ENCODE results near the gene ARL4A.
"Not testable (repeated sequence)": the region's sequence is repeated elsewhere in the genome, so short reads cannot be mapped to it uniquely, and the experiment has no call there.

Gene ARL4A

DNA sequence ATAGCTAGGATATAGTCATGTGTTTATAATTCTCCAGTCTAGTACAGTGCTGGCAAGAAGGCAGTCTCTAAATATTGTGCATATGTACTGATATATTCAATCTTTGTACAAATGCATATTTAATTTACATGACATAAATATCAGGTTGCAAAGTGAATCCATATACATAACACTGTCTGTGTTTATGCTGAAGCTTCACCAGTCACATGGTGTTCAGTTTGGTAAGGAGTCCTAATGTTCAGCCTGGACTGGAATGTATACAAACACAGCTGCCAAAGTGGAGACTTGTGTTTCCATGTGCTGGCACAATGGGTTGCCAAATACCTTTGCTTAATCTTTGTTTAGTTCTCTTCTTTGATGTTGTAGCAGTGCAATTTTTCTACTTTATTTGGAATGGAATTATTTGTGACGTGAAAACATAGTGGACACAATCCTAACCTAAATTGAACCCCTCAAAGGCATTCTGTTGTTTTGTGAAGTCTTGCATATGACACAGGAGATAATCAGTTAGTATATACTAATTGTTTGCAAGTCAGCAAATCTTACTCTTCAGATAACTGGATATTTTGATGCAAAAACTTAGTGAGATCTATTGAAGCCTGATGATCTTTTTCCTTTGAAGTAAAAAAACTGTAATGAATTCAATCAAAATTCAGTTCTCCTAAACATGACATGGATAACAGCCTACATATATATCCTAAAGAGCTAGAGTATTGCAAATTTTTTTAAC is 17.3 kb upstream of the ARL4A start:
- no peak overlapping the region for H3K4me3 ChIP-seq (ENCODE audit: low read length)
- H3K9me3 ChIP-seq (ENCODE audit: insufficient read depth, low read length): no peaks in the 10 kb centered on the region
- no peak overlapping the region for H2AFZ ChIP-seq (ENCODE audit: low read depth, low read length)
- H3K4me2 ChIP-seq (ENCODE audit: low read length): no peak overlapping the region
- no peak overlapping the region for H3K27ac ChIP-seq (ENCODE audit: low read length)
- H3K36me3 ChIP-seq (replicated peaks; ENCODE audit: low read depth, low read length): no peaks in the 10 kb centered on the region
- H3K9ac ChIP-seq (ENCODE audit: low read length): no peak overlapping the region
- H4K20me1 ChIP-seq (ENCODE audit: insufficient read depth, low read length): no peaks in the 10 kb centered on the region
- no peak for TF ChIP-seq EZH2phosphoT487 (IDR thresholded peaks at IDR 0.05; ENCODE audit: low read depth)
- TF ChIP-seq, protein P1, sequence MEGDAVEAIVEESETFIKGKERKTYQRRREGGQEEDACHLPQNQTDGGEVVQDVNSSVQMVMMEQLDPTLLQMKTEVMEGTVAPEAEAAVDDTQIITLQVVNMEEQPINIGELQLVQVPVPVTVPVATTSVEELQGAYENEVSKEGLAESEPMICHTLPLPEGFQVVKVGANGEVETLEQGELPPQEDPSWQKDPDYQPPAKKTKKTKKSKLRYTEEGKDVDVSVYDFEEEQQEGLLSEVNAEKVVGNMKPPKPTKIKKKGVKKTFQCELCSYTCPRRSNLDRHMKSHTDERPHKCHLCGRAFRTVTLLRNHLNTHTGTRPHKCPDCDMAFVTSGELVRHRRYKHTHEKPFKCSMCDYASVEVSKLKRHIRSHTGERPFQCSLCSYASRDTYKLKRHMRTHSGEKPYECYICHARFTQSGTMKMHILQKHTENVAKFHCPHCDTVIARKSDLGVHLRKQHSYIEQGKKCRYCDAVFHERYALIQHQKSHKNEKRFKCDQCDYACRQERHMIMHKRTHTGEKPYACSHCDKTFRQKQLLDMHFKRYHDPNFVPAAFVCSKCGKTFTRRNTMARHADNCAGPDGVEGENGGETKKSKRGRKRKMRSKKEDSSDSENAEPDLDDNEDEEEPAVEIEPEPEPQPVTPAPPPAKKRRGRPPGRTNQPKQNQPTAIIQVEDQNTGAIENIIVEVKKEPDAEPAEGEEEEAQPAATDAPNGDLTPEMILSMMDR (IDR thresholded peaks at IDR 0.05; ENCODE audit: low read depth, low read length): no peak
- no peaks in the 10 kb centered on the region for H3K27me3 ChIP-seq (ENCODE audit: low read depth, low read length)
- H3K4me1 ChIP-seq (ENCODE audit: low read length): peaks cover 4% of the 10 kb centered on the region; the same call in 1 of the 2 replicates
- H3K79me2 ChIP-seq (ENCODE audit: low read length): no peaks in the 10 kb centered on the region

DNA sequence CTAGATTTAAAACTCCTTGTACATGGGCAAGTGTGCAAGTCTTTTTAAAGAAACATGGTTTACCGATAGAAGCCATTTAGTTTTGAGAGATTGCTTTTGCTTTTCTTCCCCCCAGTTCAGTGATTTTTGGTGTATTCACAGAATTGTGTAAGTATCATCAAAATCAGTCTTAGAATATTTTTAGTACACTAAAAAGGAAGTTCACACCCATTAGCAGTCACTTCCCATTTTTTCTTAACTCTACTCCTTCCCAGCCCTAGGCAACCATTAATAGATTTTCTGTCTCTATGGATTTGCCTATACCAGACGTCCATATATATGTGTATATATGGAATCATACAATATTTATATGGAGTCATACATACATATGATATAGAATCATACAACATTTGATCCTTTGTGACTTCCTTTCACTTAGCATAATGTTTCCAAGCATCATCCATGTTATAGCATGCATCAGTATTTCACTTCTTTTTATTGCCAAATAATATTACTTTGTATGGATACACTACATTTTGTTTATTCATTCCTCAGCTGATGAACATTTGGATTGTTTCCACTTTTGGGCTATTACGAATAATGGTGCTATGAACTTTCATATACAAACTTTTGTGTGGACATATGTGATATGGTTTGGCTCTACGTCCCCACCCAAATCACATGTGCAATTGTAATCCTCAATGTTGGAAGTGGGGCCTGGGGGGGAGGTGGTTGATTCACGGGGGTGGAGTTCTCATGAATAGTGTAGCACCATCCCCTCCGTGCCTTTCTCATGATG is 16.5 kb upstream of the ARL4A start:
- Histone ChIP-seq H3K79me2 (ENCODE audit: low read length) (no peaks in the 10 kb centered on the region), H3K9ac (ENCODE audit: low read length) (no peak overlapping the region), H3K9me3 (ENCODE audit: insufficient read depth, low read length) (no peaks in the 10 kb centered on the region), H4K20me1 (ENCODE audit: insufficient read depth, low read length) (no peaks in the 10 kb centered on the region), H3K4me1 (ENCODE audit: low read length) (peaks cover 4% of the 10 kb centered on the region; the same call in 1 of the 2 replicates), H3K27ac (ENCODE audit: low read length) (no peak overlapping the region), H3K27me3 (ENCODE audit: low read depth, low read length) (no peaks in the 10 kb centered on the region), H3K4me3 (ENCODE audit: low read length) (no peak overlapping the region), H2AFZ (ENCODE audit: low read depth, low read length) (no peak overlapping the region), H3K36me3 (replicated peaks; ENCODE audit: low read depth, low read length) (no peaks in the 10 kb centered on the region), H3K4me2 (ENCODE audit: low read length) (no peak overlapping the region)
- no peak for TF ChIP-seq EZH2phosphoT487 (IDR thresholded peaks at IDR 0.05; ENCODE audit: low read depth)
- TF ChIP-seq, protein P1 (IDR thresholded peaks at IDR 0.05; ENCODE audit: low read depth, low read length): no peak

DNA sequence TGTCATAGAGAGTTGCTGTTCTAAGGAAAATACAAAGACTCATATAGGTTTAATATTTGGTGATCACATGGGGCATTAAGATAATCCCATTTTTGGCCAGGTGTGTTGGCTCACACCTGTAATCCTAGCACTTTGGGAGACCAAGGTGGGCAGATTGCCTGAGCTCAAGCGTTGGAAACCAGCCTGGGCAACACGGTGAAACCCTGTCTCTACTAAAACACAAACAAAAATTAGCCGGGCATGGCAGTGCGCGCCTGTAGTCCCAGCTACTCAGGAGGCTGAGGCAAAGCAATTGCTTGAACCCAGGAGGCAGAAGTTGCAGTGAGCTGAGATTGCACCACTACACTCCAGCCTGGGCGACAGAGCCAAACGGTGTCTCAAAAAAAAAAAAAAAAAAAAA is 14.0 kb upstream of the ARL4A start:
- H3K27me3 ChIP-seq (ENCODE audit: low read depth, low read length); H3K27ac ChIP-seq (ENCODE audit: low read length); H4K20me1 ChIP-seq (ENCODE audit: insufficient read depth, low read length); H3K36me3 ChIP-seq (replicated peaks; ENCODE audit: low read depth, low read length); H3K79me2 ChIP-seq (ENCODE audit: low read length); H3K9me3 ChIP-seq (ENCODE audit: insufficient read depth, low read length); H3K9ac ChIP-seq (ENCODE audit: low read length); H3K4me1 ChIP-seq (ENCODE audit: low read length); H2AFZ ChIP-seq (ENCODE audit: low read depth, low read length); H3K4me2 ChIP-seq (ENCODE audit: low read length); H3K4me3 ChIP-seq (ENCODE audit: low read length): not testable (repeated sequence)

DNA sequence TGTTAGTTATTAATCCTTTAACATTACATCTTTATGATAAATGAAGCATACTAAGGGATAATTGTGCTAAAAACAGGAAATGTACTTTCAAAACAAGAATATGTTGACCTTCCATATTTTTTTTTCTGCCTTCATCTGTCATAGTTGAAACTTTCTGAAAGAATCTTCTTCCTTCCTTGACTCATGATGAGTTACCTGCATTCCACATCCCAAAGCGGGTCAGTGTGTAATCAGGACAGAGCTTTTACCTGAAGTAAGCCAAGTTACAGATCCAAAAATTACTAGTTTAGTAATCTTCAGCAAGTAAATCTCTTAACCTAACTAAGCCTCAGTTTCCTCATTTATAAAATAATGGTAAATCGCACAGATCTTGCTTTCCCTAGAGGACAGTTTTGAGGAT is 13.4 kb upstream of the ARL4A start:
- H3K9ac ChIP-seq (ENCODE audit: low read length): no peak overlapping the region
- no peak overlapping the region for H3K4me2 ChIP-seq (ENCODE audit: low read length)
- H3K36me3 ChIP-seq (replicated peaks; ENCODE audit: low read depth, low read length): no peaks in the 10 kb centered on the region
- H3K4me3 ChIP-seq (ENCODE audit: low read length): no peak overlapping the region
- TF ChIP-seq EZH2phosphoT487 (IDR thresholded peaks at IDR 0.05; ENCODE audit: low read depth): no peak
- TF ChIP-seq, protein P1 (IDR thresholded peaks at IDR 0.05; ENCODE audit: low read depth, low read length): no peak
- H4K20me1 ChIP-seq (ENCODE audit: insufficient read depth, low read length): no peaks in the 10 kb centered on the region
- H2AFZ ChIP-seq (ENCODE audit: low read depth, low read length): no peak overlapping the region
- no peaks in the 10 kb centered on the region for H3K9me3 ChIP-seq (ENCODE audit: insufficient read depth, low read length)
- H3K27me3 ChIP-seq (ENCODE audit: low read depth, low read length): no peaks in the 10 kb centered on the region
- no peaks in the 10 kb centered on the region for H3K79me2 ChIP-seq (ENCODE audit: low read length)
- H3K27ac ChIP-seq (ENCODE audit: low read length): no peak overlapping the region
- H3K4me1 ChIP-seq (ENCODE audit: low read length): peaks cover 4% of the 10 kb centered on the region; the same call in 1 of the 2 replicates

All from OCI-LY3 (cell line).